Esophagus squamous epithelium (tissue), 5 donors: ENCODE results near the gene ZNF608. TPM values are rescaled to one million over a fixed set of nuclear protein-coding genes. Genes with fewer than 3 reads are reported as not detected.

Source experiments
- DNase-seq: peaks from one replicate; lab custom pipeline; 2025; lab: John Stamatoyannopoulos, UW
- H3K27ac ChIP-seq, 4 donors: fragments of 200-600 bp; sonication (generic); one replicate each; pipeline ENCODE4 v1.5.1; 2016 to 2019; ENCODE audit warnings: mild to moderate bottlenecking in 1 of 4
- H3K27me3 ChIP-seq, 4 donors: fragments of 200-600 bp; sonication (generic); 1 replicate in 3 of 4; 2 replicates in 1 of 4; pipeline versions ENCODE4 v1.5.1 to v1.6.0; 2017 to 2021; ENCODE audit warnings: antibody characterized with exemption in 1 of 4
- H3K36me3 ChIP-seq, 3 donors: fragments of 200-600 bp; sonication (generic); one replicate each; pipeline ENCODE4 v1.5.1; 2016 to 2019
- H3K4me1 ChIP-seq, 3 donors: fragments of 200-600 bp; sonication (generic); one replicate each; pipeline ENCODE4 v1.5.1; 2017 to 2019
- H3K4me3 ChIP-seq, 4 donors: fragments of 200-600 bp; sonication (generic); 1 replicate in 3 of 4; 2 replicates in 1 of 4; pipeline ENCODE4 v1.5.1; 2016 to 2019; ENCODE audit warnings: mild to moderate bottlenecking in 2 of 4, moderate library complexity in 1 of 4
- H3K9me3 ChIP-seq, 3 donors: fragments of 200-600 bp; sonication (generic); one replicate each; pipeline ENCODE4 v1.5.1; 2016 to 2019
- CTCF ChIP-seq, 6 experiments: fragments of 450-650 bp in 4 of 6; fragments of 200-600 bp in 2 of 6; sonication (generic) in 2 of 6; IDR thresholded peaks; one replicate each; pipeline ENCODE4 v1.5.1; 2016 to 2019; ENCODE audit warnings: antibody characterized with exemption in 6 of 6, mild to moderate bottlenecking in 4 of 6, moderate library complexity in 4 of 6
- POLR2A ChIP-seq, 4 donors: fragments of 450-650 bp; IDR thresholded peaks; one replicate each; pipeline ENCODE4 v1.6.1; 2017; ENCODE audit warnings: antibody characterized with exemption in 4 of 4, mild to moderate bottlenecking in 4 of 4, moderate library complexity in 3 of 4
- WGBS, 2 donors: methylation state at CpG; one replicate each; pipeline ENCODE4 v1.1.5; 2018; 5-methylcytosine and 5-hydroxymethylcytosine counted together
- intact Hi-C: fragments of 100-400 bp; cut with DNase I; formaldehyde crosslinking; loops from one replicate; pipeline ENCODE4 v1.15.0; 2022
- total RNA-seq, 4 donors: library from RNA; depleted of rRNA; stranded (reverse); fragments of >200 nt; gene quantifications; one replicate each; pipeline ENCODE4 v1.1.0, GENCODE V29; 2016
- donor health status: DM: yes; HTN: yes; CAD: no.

Gene ZNF608
- total RNA-seq, 4 donors from 2014 or later: 5.8 to 25.7 (median 10.4) TPM

GRCh38 chr5:124755041-124755440 lies 8.6 kb upstream of the ZNF608 start:
- intact Hi-C loops: no loop called here
- no peaks in the 10 kb centered on the region for H3K36me3 ChIP-seq
- no peaks in the 10 kb centered on the region for H3K9me3 ChIP-seq
- H3K4me3 ChIP-seq: no peak overlapping the region
- no peaks in the 10 kb centered on the region for H3K4me1 ChIP-seq
- no peak for TF ChIP-seq POLR2A (IDR thresholded peaks at IDR 0.05)
- H3K27me3 ChIP-seq: no peaks in the 10 kb centered on the region
- 84 to 88% methylated on average over 2 of the region's 2 CpGs for WGBS, 2 donors
- H3K27ac ChIP-seq: no peak overlapping the region
- DNase-seq: no peak

GRCh38 chr5:124754206-124754927 lies 7.9 kb upstream of the ZNF608 start:
- Histone ChIP-seq H3K27me3 (no peaks in the 10 kb centered on the region), H3K4me3 (no peak overlapping the region), H3K4me1 (peaks cover 0 to 6% (median 0%) of the 10 kb centered on the region in 3 donors), H3K9me3 (no peaks in the 10 kb centered on the region), H3K36me3 (no peaks in the 10 kb centered on the region), H3K27ac (no peak overlapping the region)
- DNase-seq: no peak
- TF ChIP-seq POLR2A (IDR thresholded peaks at IDR 0.05) (no peak), CTCF (IDR thresholded peaks at IDR 0.05) (no peak)
- 58 to 60% methylated on average over 7 of the region's 7 CpGs for WGBS, 2 donors
- intact Hi-C loops: no loop called here

- peaks cover 0 to 12% (median 0%) of the 10 kb centered on the region in 3 donors for H3K4me1 ChIP-seq
- H3K4me3 ChIP-seq: no peak overlapping the region
- intact Hi-C loops: no loop called here
- TF ChIP-seq POLR2A (IDR thresholded peaks at IDR 0.05): no peak
- TF ChIP-seq CTCF (IDR thresholded peaks at IDR 0.05): no peak
- DNase-seq: no peak
- WGBS, 2 donors: 84 to 92% methylated on average over 6 of the region's 6 CpGs
- no peak overlapping the region for H3K27ac ChIP-seq
- H3K9me3 ChIP-seq: no peaks in the 10 kb centered on the region
- H3K27me3 ChIP-seq: no peaks in the 10 kb centered on the region
- H3K36me3 ChIP-seq: no peaks in the 10 kb centered on the region
Observed at GRCh38 chr5:124752854-124753720, 6.6 kb upstream of the ZNF608 start.

GRCh38 chr5:124751031-124751430 lies 4.6 kb upstream of the ZNF608 start:
- TF ChIP-seq POLR2A (IDR thresholded peaks at IDR 0.05) (no peak), CTCF (IDR thresholded peaks at IDR 0.05) (no peak)
- no peak overlapping the region for H3K27ac ChIP-seq
- H3K4me1 ChIP-seq: peaks cover 0 to 20% (median 0%) of the 10 kb centered on the region in 3 donors
- no peaks in the 10 kb centered on the region for H3K36me3 ChIP-seq
- WGBS, 2 donors: 84 to 86% methylated on average over 2 of the region's 2 CpGs
- no peaks in the 10 kb centered on the region for H3K9me3 ChIP-seq
- DNase-seq: no peak
- H3K27me3 ChIP-seq: no peaks in the 10 kb centered on the region
- H3K4me3 ChIP-seq: no peak overlapping the region
- intact Hi-C loops: no loop called here

GRCh38 chr5:124748687-124749594 lies 2.5 kb upstream of the ZNF608 start:
- WGBS, 2 donors: 9 to 11% methylated on average over 25 of the region's 25 CpGs
- DNase-seq: peak; percentile 31
- intact Hi-C loops: loop anchor here (10.0 kb wide), 1 partner anchor 736 kb away; no protein-coding TSS in a partner anchor

More at GRCh38 chr5:124748687-124749594, 2.5 kb upstream of the ZNF608 start:
- Histone ChIP-seq H3K27me3 (no peaks in the 10 kb centered on the region), H3K4me1 (peaks cover 0 to 41% (median 4%) of the 10 kb centered on the region in 3 donors), H3K4me3 (peak overlapping the region; percentile 37 to 78 (median 66)), H3K9me3 (no peaks in the 10 kb centered on the region), H3K36me3 (no peaks in the 10 kb centered on the region), H3K27ac (peak overlapping the region; percentile 80 to 96 (median 94))
- no peak for TF ChIP-seq CTCF (IDR thresholded peaks at IDR 0.05)
- TF ChIP-seq POLR2A (IDR thresholded peaks at IDR 0.05): peak in 1 of 4 donors; percentile 61
